SJSA1 (cell line): Measurements from ENCODE around the gene MED26. TPM values are rescaled to one million over a fixed set of nuclear protein-coding genes. Genes with fewer than 3 reads are reported as not detected.

Source experiments
- DNase-seq, 2 experiments: peaks; one replicate each; pipeline ENCODE4 v3.0.0-alpha.2; 2015 to 2020; ENCODE audit warnings: low spot score in 2 of 2, low read depth in 1 of 2
- H3K27ac ChIP-seq: fragments of 250-450 bp; sonication (Bioruptor Pico); 2 replicates; pipeline ENCODE4 v1.5.1; 2020; ENCODE audit warnings: mild to moderate bottlenecking, moderate library complexity
- H3K27me3 ChIP-seq: fragments of 250-450 bp; sonication (Bioruptor Pico); replicated peaks from 2 replicates; pipeline ENCODE4 v1.5.1; 2020; ENCODE audit warnings: mild to moderate bottlenecking, moderate library complexity
- H3K36me3 ChIP-seq: fragments of 250-450 bp; sonication (Bioruptor Pico); 2 replicates; pipeline ENCODE4 v1.5.1; 2020; ENCODE audit warnings: mild to moderate bottlenecking
- H3K4me1 ChIP-seq: fragments of 250-450 bp; sonication (Bioruptor Pico); replicated peaks from 2 replicates; pipeline ENCODE4 v1.6.1; 2021; ENCODE audit warnings: mild to moderate bottlenecking
- H3K4me3 ChIP-seq: fragments of 250-450 bp; sonication (Bioruptor Pico); 2 replicates; pipeline ENCODE4 v1.5.1; 2020; ENCODE audit warnings: mild to moderate bottlenecking
- H3K9me3 ChIP-seq: fragments of 250-450 bp; sonication (Bioruptor Pico); replicated peaks from 2 replicates; pipeline ENCODE4 v1.5.1; 2020; ENCODE audit warnings: mild to moderate bottlenecking
- total RNA-seq: library from RNA; depleted of rRNA; stranded (reverse); fragments of >200 nt; shearing (Covaris generic); gene quantifications from 2 replicates; pipeline ENCODE4 v1.2.3, GENCODE V29; 2014

The MED26 gene
- total RNA-seq, 1 experiment from 2014 or later = 9.6 TPM

- no peaks in the 10 kb centered on the region for H3K27me3 ChIP-seq
- H3K9me3 ChIP-seq = no peaks in the 10 kb centered on the region
- no peak overlapping the region for H3K27ac ChIP-seq
- no peaks in the 10 kb centered on the region for H3K4me1 ChIP-seq
- peaks cover 13% of the 10 kb centered on the region for H3K36me3 ChIP-seq
- no peak overlapping the region for H3K4me3 ChIP-seq
- no peak for DNase-seq
These were observed 9.8 kb downstream of the MED26 start for GRCh38 chr19:16618248-16618647.

- no peak overlapping the region for H3K4me3 ChIP-seq
- no peaks in the 10 kb centered on the region for H3K9me3 ChIP-seq
- no peaks in the 10 kb centered on the region for H3K4me1 ChIP-seq
- peaks cover 9% of the 10 kb centered on the region; the same call in 1 of the 2 replicates for H3K36me3 ChIP-seq
- H3K27ac ChIP-seq = no peak overlapping the region
- H3K27me3 ChIP-seq = no peaks in the 10 kb centered on the region
- DNase-seq = no peak
These were observed 12.2 kb downstream of the MED26 start for GRCh38 chr19:16615808-16616207.

- no peak overlapping the region for H3K27ac ChIP-seq
- no peaks in the 10 kb centered on the region for H3K4me1 ChIP-seq
- no peaks in the 10 kb centered on the region for H3K27me3 ChIP-seq
- H3K36me3 ChIP-seq = peaks cover 9% of the 10 kb centered on the region; the same call in 1 of the 2 replicates
- no peak overlapping the region for H3K4me3 ChIP-seq
- no peaks in the 10 kb centered on the region for H3K9me3 ChIP-seq
- no peak for DNase-seq
These were observed 13.1 kb downstream of the MED26 start for GRCh38 chr19:16614941-16615340.

- DNase-seq = no peak
- H3K27ac ChIP-seq = no peak overlapping the region
These were observed 14.2 kb downstream of the MED26 start for GRCh38 chr19:16613841-16614240.

GRCh38 chr19:16612636-16613035 lies 15.4 kb downstream of the MED26 start:
- Histone ChIP-seq H3K9me3 (no peaks in the 10 kb centered on the region), H3K36me3 (peaks cover 13% of the 10 kb centered on the region; the same call in 1 of the 2 replicates)
- DNase-seq = no peak

More at GRCh38 chr19:16613841-16614240, 14.2 kb downstream of the MED26 start:
- no peaks in the 10 kb centered on the region for H3K9me3 ChIP-seq
- no peaks in the 10 kb centered on the region for H3K4me1 ChIP-seq
- peaks cover 9% of the 10 kb centered on the region; the same call in 1 of the 2 replicates for H3K36me3 ChIP-seq
- H3K4me3 ChIP-seq = no peak overlapping the region
- no peaks in the 10 kb centered on the region for H3K27me3 ChIP-seq

GRCh38 chr19:16611121-16611520 lies 16.9 kb downstream of the MED26 start:
- peaks cover 13% of the 10 kb centered on the region; the same call in 1 of the 2 replicates for H3K36me3 ChIP-seq
- no peak overlapping the region for H3K27ac ChIP-seq
- H3K4me3 ChIP-seq = no peak overlapping the region
- no peaks in the 10 kb centered on the region for H3K9me3 ChIP-seq
- DNase-seq = no peak
- H3K27me3 ChIP-seq = no peaks in the 10 kb centered on the region
- peaks cover 4% of the 10 kb centered on the region for H3K4me1 ChIP-seq

More at GRCh38 chr19:16612636-16613035, 15.4 kb downstream of the MED26 start:
- H3K27ac ChIP-seq = no peak overlapping the region
- H3K4me1 ChIP-seq = no peaks in the 10 kb centered on the region; the same call in 1 of the 2 replicates
- no peaks in the 10 kb centered on the region for H3K27me3 ChIP-seq
- H3K4me3 ChIP-seq = no peak overlapping the region

GRCh38 chr19:16609511-16610200 lies 18.3 kb downstream of the MED26 start:
- no peak for DNase-seq
- Histone ChIP-seq H3K4me3 (no peak overlapping the region), H3K27ac (no peak overlapping the region), H3K36me3 (peaks cover 25% of the 10 kb centered on the region), H3K9me3 (no peaks in the 10 kb centered on the region), H3K27me3 (no peaks in the 10 kb centered on the region), H3K4me1 (peaks cover 14% of the 10 kb centered on the region)

GRCh38 chr19:16608290-16608739 lies 19.7 kb downstream of the MED26 start:
- no peaks in the 10 kb centered on the region for H3K27me3 ChIP-seq
- H3K27ac ChIP-seq = no peak overlapping the region
- H3K4me1 ChIP-seq = peaks cover 14% of the 10 kb centered on the region
- no peaks in the 10 kb centered on the region for H3K9me3 ChIP-seq
- H3K4me3 ChIP-seq = no peak overlapping the region
- H3K36me3 ChIP-seq = peaks cover 20% of the 10 kb centered on the region
- no peak for DNase-seq

GRCh38 chr19:16607819-16608218 lies 20.2 kb downstream of the MED26 start:
- H3K36me3 ChIP-seq = peaks cover 20% of the 10 kb centered on the region
- H3K9me3 ChIP-seq = no peaks in the 10 kb centered on the region
- H3K4me1 ChIP-seq = peaks cover 14% of the 10 kb centered on the region
- no peak overlapping the region for H3K4me3 ChIP-seq
- H3K27ac ChIP-seq = no peak overlapping the region
- DNase-seq = no peak
- no peaks in the 10 kb centered on the region for H3K27me3 ChIP-seq

GRCh38 chr19:16605553-16605994 lies 22.4 kb downstream of the MED26 start:
- Histone ChIP-seq H3K27ac (no peak overlapping the region; the same call in 1 of the 2 replicates), H3K27me3 (no peaks in the 10 kb centered on the region), H3K9me3 (no peaks in the 10 kb centered on the region), H3K4me3 (no peak overlapping the region), H3K36me3 (peaks cover 21% of the 10 kb centered on the region), H3K4me1 (peaks cover 14% of the 10 kb centered on the region)
- DNase-seq = no peak

- Histone ChIP-seq H3K36me3 (peaks cover 21% of the 10 kb centered on the region), H3K4me1 (peaks cover 14% of the 10 kb centered on the region), H3K4me3 (no peak overlapping the region), H3K9me3 (no peaks in the 10 kb centered on the region), H3K27me3 (no peaks in the 10 kb centered on the region), H3K27ac (no peak overlapping the region)
- DNase-seq = no peak
These were observed 22.9 kb downstream of the MED26 start for GRCh38 chr19:16605115-16605514.

GRCh38 chr19:16604615-16605014 lies 23.4 kb downstream of the MED26 start:
- no peaks in the 10 kb centered on the region for H3K27me3 ChIP-seq
- no peak for DNase-seq

GRCh38 chr19:16603090-16603489 lies 24.9 kb downstream of the MED26 start:
- no peak for DNase-seq
- no peaks in the 10 kb centered on the region for H3K27me3 ChIP-seq
- H3K4me3 ChIP-seq = no peak overlapping the region
- H3K27ac ChIP-seq = no peak overlapping the region
- peaks cover 20% of the 10 kb centered on the region for H3K36me3 ChIP-seq
- peaks cover 14% of the 10 kb centered on the region for H3K4me1 ChIP-seq
- no peaks in the 10 kb centered on the region for H3K9me3 ChIP-seq

More at GRCh38 chr19:16604615-16605014, 23.4 kb downstream of the MED26 start:
- no peak overlapping the region for H3K27ac ChIP-seq
- H3K9me3 ChIP-seq = no peaks in the 10 kb centered on the region
- no peak overlapping the region for H3K4me3 ChIP-seq
- peaks cover 21% of the 10 kb centered on the region for H3K36me3 ChIP-seq
- H3K4me1 ChIP-seq = peaks cover 14% of the 10 kb centered on the region

GRCh38 chr19:16601378-16602052 lies 26.5 kb downstream of the MED26 start:
- H3K9me3 ChIP-seq = no peaks in the 10 kb centered on the region
- no peaks in the 10 kb centered on the region for H3K27me3 ChIP-seq
- no peak overlapping the region for H3K4me3 ChIP-seq
- no peak overlapping the region for H3K27ac ChIP-seq
- no peak for DNase-seq
- peaks cover 16% of the 10 kb centered on the region for H3K36me3 ChIP-seq
- H3K4me1 ChIP-seq = peaks cover 14% of the 10 kb centered on the region
